Activated CD4-positive, alpha-beta T cell treated with anti-CD3 and anti-CD28 coated beads for 36 hours (primary cell): ENCODE measurements around the gene SLU7. TPM values are rescaled to one million over a fixed set of nuclear protein-coding genes. Genes with fewer than 3 reads are reported as not detected.

Source experiments
- ATAC-seq: fragments of 200-7000 bp; cut with Tn5 transposase; one replicate; pipeline ENCODE4 v1.10.0; 2021; ENCODE audit warnings: mild to moderate bottlenecking, moderate library complexity
- CTCF ChIA-PET: fragments of 350-600 bp; sonication (Branson Sonifier 250); formaldehyde crosslinking; loops from one replicate; lab custom pipeline; 2021; ENCODE audit warnings: antibody characterized with exemption; lab: Charles Lee
- POLR2A ChIA-PET: fragments of 350-600 bp; sonication (Branson Sonifier 250); formaldehyde crosslinking; loops from one replicate; lab custom pipeline; 2021; ENCODE audit warnings: antibody characterized with exemption, inconsistent platforms; lab: Charles Lee
- DNase-seq: peaks from one replicate; pipeline ENCODE4 v3.0.0-alpha.2; 2020
- H3K27ac Mint-ChIP-seq: one replicate; pipeline ENCODE4 v1.8.0; 2021; ENCODE audit warnings: mixed read lengths
- H3K27me3 Mint-ChIP-seq: one replicate; pipeline ENCODE4 v1.8.0; 2021; ENCODE audit warnings: mixed read lengths
- H3K36me3 Mint-ChIP-seq: one replicate; pipeline ENCODE4 v1.8.0; 2021; ENCODE audit warnings: low read depth, mixed read lengths
- H3K4me1 Mint-ChIP-seq: one replicate; pipeline ENCODE4 v1.8.0; 2021; ENCODE audit warnings: mixed read lengths
- H3K4me3 Mint-ChIP-seq: one replicate; pipeline ENCODE4 v1.8.0; 2021; ENCODE audit warnings: mild to moderate bottlenecking, moderate library complexity, mixed read lengths
- H3K9me3 Mint-ChIP-seq: one replicate; pipeline ENCODE4 v1.8.0; 2021; ENCODE audit warnings: low read depth, mixed read lengths
- intact Hi-C, 2 experiments: fragments of 100-400 bp; cut with DNase I in 1 of 2; cut with micrococcal nuclease in 1 of 2; formaldehyde crosslinking; loops; one replicate each; pipeline versions ENCODE4 v1.14.2 to v1.15.1; 2022 to 2024; cut with DNase I, micrococcal nuclease
- total RNA-seq, 2 experiments: library from RNA; stranded (reverse); gene quantifications; one replicate each; pipeline ENCODE4 v1.2.3, GENCODE V29; 2021

SLU7 gene
- total RNA-seq, 2 experiments from 2014 or later = 41.1 to 53.0 TPM

DNA sequence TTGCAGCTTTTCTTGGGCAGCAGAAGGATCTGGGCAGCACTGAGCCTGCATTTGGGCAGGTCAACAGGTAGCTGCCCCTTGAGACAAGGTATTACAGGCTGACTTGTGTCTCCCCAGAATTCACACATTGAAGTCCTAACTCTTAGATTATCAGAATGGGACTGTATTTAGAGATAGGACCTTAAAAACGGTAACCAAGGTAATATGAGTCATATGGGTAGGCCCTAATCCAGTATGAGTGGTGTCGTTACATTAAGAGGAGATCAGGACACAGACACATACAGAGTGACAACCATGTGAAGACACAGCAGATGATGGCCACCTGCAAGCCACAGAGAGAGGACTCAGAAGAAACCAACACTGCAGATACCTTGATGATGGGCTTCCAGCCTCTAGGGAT is 51.6 kb downstream of the SLU7 start:
- no peaks in the 10 kb centered on the region for H3K9me3 Mint-ChIP-seq
- H3K4me3 Mint-ChIP-seq = no peak overlapping the region
- intact Hi-C loops = no loop called here
- ATAC-seq = peak; percentile 36
- H3K27me3 Mint-ChIP-seq = peaks cover 49% of the 10 kb centered on the region
- DNase-seq = no peak
- H3K4me1 Mint-ChIP-seq = peaks cover 11% of the 10 kb centered on the region
- H3K27ac Mint-ChIP-seq = no peak overlapping the region
- ChIA-PET CTCF (no interaction called here), POLR2A (no interaction called here)
- H3K36me3 Mint-ChIP-seq = no peaks in the 10 kb centered on the region

DNA sequence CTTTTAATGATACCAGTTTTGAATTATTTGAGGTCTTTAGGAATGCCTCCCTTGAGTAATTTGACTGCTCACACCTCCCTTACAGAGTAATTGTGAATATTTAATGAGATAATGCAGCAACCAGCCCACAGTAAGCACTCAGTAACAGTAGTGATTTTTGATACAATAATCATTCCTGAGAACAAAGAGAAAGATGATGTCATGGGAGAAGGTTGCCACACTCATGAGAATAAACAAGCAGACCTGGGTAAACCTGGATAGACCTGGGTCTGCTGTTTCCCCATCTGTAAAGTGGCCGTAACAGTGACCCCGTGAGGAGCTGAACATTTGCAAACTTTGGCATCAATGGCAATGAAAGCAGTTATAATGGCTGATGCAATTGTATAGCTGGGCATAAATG is 52.7 kb downstream of the SLU7 start:
- ATAC-seq (no peak), DNase-seq (no peak)
- intact Hi-C loops = no loop called here
- ChIA-PET POLR2A (no interaction called here), CTCF (interaction anchor here (1.3 kb wide), 1 partner anchor 21 kb away, joined by 6 read pairs; no protein-coding TSS in a partner anchor)
- no peak overlapping the region for H3K4me3 Mint-ChIP-seq
- no peaks in the 10 kb centered on the region for H3K9me3 Mint-ChIP-seq
- H3K27ac Mint-ChIP-seq = no peak overlapping the region
- no peaks in the 10 kb centered on the region for H3K36me3 Mint-ChIP-seq
- H3K27me3 Mint-ChIP-seq = peaks cover 44% of the 10 kb centered on the region
- peaks cover 11% of the 10 kb centered on the region for H3K4me1 Mint-ChIP-seq

DNA sequence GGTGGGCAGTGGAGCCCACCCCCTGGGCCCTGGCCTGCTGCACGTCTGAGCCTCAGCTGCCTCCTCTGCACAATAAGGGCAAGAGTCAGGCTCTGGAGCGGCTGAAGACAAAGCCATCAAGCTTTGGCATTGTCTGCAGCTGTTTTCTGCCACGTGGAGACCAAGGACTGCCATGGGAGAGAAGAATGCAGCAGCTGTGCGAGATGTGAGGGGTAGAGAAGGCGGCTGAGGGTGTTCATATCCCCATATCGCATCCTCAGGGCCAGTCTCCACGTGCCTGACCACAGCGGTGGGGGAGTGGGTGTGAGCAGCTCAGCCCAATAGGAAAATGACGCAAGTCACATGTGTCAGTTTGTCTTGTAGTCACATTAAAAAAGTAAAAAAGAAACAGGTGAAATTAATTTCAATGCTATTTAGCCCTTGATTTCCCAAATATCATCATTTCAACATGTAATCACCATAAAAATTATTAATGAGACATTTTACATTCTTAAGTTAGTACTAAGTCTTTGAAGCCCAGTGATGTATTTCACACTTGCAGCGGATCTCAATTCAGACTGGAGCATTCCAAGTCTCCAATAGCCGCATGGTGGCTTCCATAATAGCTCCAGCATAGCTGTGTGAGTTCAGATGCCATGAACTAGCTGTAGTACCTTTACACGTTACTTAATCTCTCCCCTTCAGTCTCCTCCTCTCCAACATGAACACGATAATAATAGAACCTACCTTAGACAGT is 55.1 kb downstream of the SLU7 start:
- CTCF ChIA-PET = interaction anchor here (1.1 kb wide), 1 partner anchor 18 kb away, joined by 5 read pairs; no protein-coding TSS in a partner anchor

DNA sequence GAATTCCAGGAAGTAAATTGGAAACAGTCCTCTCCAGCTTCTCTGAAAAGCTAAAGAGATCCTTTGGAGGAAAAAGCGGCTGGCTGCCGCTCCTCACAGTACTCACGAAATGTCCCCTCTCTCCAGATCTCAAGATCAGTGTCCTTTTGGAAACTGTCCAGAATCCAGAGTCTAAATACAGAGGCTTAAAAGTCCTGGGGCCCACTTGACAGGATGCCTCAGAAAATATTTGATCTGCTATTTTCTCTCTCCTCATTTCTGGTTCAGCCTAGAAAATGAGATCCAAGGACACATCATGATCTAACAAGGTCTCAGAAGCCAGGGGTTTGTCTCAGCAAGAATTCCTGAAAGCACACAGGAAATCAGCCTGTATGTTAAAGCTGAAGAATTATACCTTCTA is 55.7 kb downstream of the SLU7 start:
- Mint-ChIP-seq H3K27ac (no peak overlapping the region), H3K4me1 (no peaks in the 10 kb centered on the region), H3K4me3 (no peak overlapping the region), H3K27me3 (peaks cover 19% of the 10 kb centered on the region), H3K9me3 (no peaks in the 10 kb centered on the region), H3K36me3 (no peaks in the 10 kb centered on the region)
- intact Hi-C loops = no loop called here
- ATAC-seq = no peak
- DNase-seq = no peak
- POLR2A ChIA-PET = no interaction called here
- CTCF ChIA-PET = interaction anchor here (1.1 kb wide), 1 partner anchor 18 kb away, joined by 5 read pairs; no protein-coding TSS in a partner anchor

More for the DNA sequence above, 55.1 kb downstream of the SLU7 start:
- Mint-ChIP-seq H3K36me3 (no peaks in the 10 kb centered on the region), H3K4me3 (no peak overlapping the region), H3K4me1 (no peaks in the 10 kb centered on the region), H3K27me3 (peaks cover 23% of the 10 kb centered on the region), H3K27ac (no peak overlapping the region), H3K9me3 (no peaks in the 10 kb centered on the region)
- intact Hi-C loops = no loop called here
- no peak for ATAC-seq
- DNase-seq = no peak
- POLR2A ChIA-PET = no interaction called here

DNA sequence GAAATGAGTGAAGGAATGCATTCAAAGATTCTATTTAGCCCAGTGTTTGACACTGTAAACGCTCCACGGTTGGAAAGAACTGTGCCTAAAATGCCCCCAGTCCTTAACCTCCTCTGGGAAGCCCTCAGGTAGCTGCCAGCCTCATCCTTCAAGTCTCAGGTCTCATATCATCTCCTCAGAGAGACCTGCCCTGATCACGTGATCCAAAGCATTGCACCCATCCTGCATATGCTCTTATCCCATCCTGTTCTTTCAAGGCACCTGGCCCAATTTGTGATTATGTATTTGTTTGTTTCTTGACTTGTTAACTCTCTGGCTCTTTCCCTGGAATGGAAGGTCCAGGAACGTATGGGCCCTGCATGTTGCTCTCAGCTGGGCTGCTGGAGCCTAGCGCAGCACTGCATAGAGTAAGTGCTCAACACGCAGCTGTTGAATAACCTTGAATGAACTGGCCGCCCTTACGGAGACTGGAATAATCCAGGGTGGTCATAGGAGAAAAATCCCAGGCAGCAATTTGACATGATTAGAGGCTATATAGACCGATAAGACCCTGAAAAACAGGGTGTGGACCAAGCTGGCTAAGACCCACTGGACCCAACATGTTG is 57.2 kb downstream of the SLU7 start:
- no peak for ATAC-seq
- Mint-ChIP-seq H3K36me3 (no peaks in the 10 kb centered on the region), H3K4me3 (no peak overlapping the region), H3K27me3 (peaks cover 8% of the 10 kb centered on the region), H3K9me3 (no peaks in the 10 kb centered on the region), H3K27ac (no peak overlapping the region), H3K4me1 (no peaks in the 10 kb centered on the region)
- ChIA-PET POLR2A (no interaction called here), CTCF (interaction anchor here (0.6 to 1.2 kb wide), 2 partner anchors 16 to 17 kb away, joined by 3 to 6 read pairs; no protein-coding TSS in a partner anchor)
- DNase-seq = no peak
- intact Hi-C loops = no loop called here

DNA sequence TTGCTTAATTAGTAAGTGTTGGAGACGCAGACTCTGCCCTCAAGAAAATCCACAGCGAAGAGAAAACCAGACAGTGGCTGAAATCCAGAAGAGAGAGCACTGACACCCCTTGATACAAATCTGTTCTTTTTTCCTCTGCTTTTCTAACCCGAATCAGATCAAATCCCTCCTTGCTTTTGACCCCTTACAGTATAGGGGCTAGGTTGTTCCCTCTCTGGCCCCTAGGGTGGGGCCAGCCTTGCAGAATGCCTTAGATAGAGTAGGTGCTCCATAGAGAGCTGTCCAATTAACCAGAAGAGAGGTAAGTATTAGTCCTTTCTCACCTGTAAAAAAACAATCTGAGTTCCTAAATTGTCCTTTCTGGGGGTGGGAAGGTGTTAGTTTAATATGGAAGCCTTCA is 58.6 kb downstream of the SLU7 start:
- H3K27ac Mint-ChIP-seq = no peak overlapping the region
- H3K9me3 Mint-ChIP-seq = no peaks in the 10 kb centered on the region
- ChIA-PET CTCF (interaction anchor here (1.1 kb wide), 1 partner anchor 15 kb away, joined by 4 read pairs; no protein-coding TSS in a partner anchor), POLR2A (no interaction called here)
- DNase-seq = no peak
- H3K27me3 Mint-ChIP-seq = peaks cover 4% of the 10 kb centered on the region
- intact Hi-C loops = no loop called here
- H3K4me1 Mint-ChIP-seq = no peaks in the 10 kb centered on the region
- no peak for ATAC-seq
- no peaks in the 10 kb centered on the region for H3K36me3 Mint-ChIP-seq
- H3K4me3 Mint-ChIP-seq = no peak overlapping the region

DNA sequence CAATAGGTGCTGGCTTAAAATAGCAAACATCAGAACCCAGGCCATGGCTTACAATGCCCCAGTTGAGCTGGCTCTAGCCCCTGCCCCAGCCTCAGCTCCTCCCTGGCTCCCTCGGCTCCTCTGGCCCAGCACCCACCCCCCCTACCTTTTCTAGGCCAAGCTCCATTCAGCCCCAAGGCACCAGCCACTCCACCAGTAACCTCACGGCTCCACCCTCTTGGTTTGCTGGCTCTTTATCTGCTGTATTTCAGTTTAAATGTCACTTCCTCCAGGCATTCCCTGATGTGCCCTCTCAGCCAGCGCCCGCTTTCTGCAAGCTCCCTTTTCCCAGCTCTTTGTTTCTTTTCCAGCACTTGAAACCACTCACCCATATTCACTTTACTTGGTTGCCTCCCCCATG is 59.1 kb downstream of the SLU7 start:
- ChIA-PET CTCF (interaction anchor here (1.1 kb wide), 1 partner anchor 15 kb away, joined by 4 read pairs; no protein-coding TSS in a partner anchor), POLR2A (no interaction called here)
- intact Hi-C loops = no loop called here
- no peak overlapping the region for H3K4me3 Mint-ChIP-seq
- H3K9me3 Mint-ChIP-seq = no peaks in the 10 kb centered on the region
- DNase-seq (no peak), ATAC-seq (no peak)
- H3K27ac Mint-ChIP-seq = no peak overlapping the region
- no peaks in the 10 kb centered on the region for H3K4me1 Mint-ChIP-seq
- peaks cover 2% of the 10 kb centered on the region for H3K27me3 Mint-ChIP-seq
- H3K36me3 Mint-ChIP-seq = no peaks in the 10 kb centered on the region

DNA sequence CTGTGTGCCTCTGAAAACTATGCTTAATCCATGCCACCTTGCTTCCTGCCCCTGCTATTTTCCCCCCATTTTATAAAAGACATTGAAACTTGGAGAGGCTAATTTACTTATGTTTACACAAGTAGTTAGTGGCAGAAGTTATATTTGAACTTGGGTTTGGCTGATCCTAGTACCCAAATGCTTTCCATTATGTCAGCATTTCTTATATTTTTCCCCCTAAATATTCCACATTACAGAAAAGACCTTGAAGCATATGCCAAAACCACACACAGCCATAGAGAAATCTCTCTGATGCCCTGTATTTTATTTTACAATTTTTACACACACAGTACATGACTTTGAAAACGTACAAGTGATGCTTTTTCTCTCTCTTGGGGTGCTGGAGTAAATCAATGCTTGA is 59.6 kb downstream of the SLU7 start:
- ChIA-PET POLR2A (no interaction called here), CTCF (no interaction called here)
- Mint-ChIP-seq H3K27ac (no peak overlapping the region), H3K4me1 (no peaks in the 10 kb centered on the region), H3K9me3 (no peaks in the 10 kb centered on the region), H3K4me3 (no peak overlapping the region), H3K36me3 (no peaks in the 10 kb centered on the region), H3K27me3 (no peaks in the 10 kb centered on the region)
- no peak for ATAC-seq
- intact Hi-C loops = no loop called here
- DNase-seq = no peak

DNA sequence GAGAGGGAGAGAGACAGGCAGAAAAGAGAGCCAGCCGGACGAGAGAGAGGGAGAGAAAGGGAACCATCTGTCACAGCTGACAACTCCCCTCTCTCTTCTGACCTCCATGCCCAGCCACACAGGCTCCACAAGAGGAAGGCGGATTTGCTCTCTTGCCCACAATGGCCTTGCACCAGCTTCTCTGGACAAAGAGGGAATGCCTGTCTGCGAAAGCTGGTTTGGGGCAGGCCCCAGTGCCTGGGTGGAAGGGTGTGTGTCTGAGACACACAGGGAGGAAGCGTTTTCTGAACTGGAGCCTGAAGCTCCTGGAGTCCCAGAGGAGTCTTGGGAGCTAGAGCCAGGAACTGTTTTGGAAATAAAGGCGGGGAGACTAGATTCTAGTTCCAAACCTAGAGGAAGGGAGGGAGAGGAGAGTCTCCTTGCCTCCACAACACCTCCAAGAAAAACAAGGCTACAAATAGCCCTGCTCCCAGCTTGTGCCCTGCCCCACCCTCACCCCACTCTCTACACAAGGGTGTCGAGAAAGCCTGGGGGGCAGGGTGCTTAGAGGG is 60.9 kb downstream of the SLU7 start:
- intact Hi-C loops = no loop called here

DNA sequence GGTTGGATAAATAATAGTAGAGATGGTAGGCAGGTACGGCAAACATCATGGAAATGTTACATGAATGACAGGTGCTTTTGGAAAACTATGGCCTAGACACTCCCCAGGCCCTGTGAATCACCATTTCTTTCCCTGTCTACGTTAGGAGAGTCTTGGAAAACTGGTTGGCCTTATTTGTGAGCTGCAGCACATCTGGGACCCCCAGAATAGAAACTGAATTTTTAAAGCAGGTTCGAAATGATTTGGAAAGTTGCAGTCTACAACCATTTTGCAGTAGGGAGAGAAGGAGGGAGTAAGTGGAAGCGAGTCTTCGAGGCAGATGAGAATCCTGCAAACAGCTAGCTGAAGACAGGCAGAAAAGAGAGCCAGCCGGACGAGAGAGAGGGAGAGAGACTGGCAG is 61.5 kb downstream of the SLU7 start:
- DNase-seq (no peak), ATAC-seq (no peak)
- H3K27me3 Mint-ChIP-seq = no peaks in the 10 kb centered on the region
- no peak overlapping the region for H3K4me3 Mint-ChIP-seq
- H3K36me3 Mint-ChIP-seq = no peaks in the 10 kb centered on the region
- intact Hi-C loops = no loop called here
- CTCF ChIA-PET = interaction anchor here (0.7 kb wide), 2 partner anchors 50 to 553 kb away, joined by 3 to 4 read pairs; no protein-coding TSS in a partner anchor
- POLR2A ChIA-PET = no interaction called here
- no peak overlapping the region for H3K27ac Mint-ChIP-seq
- no peaks in the 10 kb centered on the region for H3K4me1 Mint-ChIP-seq
- H3K9me3 Mint-ChIP-seq = no peaks in the 10 kb centered on the region

More for the DNA sequence above, 60.9 kb downstream of the SLU7 start:
- no peaks in the 10 kb centered on the region for H3K9me3 Mint-ChIP-seq
- no peaks in the 10 kb centered on the region for H3K36me3 Mint-ChIP-seq
- POLR2A ChIA-PET = no interaction called here
- H3K4me1 Mint-ChIP-seq = no peaks in the 10 kb centered on the region
- no peaks in the 10 kb centered on the region for H3K27me3 Mint-ChIP-seq
- DNase-seq = no peak
- ATAC-seq = no peak
- H3K27ac Mint-ChIP-seq = no peak overlapping the region
- H3K4me3 Mint-ChIP-seq = no peak overlapping the region
- CTCF ChIA-PET = interaction anchor here (0.7 kb wide), 1 partner anchor 51 kb away, joined by 3 read pairs; no protein-coding TSS in a partner anchor

DNA sequence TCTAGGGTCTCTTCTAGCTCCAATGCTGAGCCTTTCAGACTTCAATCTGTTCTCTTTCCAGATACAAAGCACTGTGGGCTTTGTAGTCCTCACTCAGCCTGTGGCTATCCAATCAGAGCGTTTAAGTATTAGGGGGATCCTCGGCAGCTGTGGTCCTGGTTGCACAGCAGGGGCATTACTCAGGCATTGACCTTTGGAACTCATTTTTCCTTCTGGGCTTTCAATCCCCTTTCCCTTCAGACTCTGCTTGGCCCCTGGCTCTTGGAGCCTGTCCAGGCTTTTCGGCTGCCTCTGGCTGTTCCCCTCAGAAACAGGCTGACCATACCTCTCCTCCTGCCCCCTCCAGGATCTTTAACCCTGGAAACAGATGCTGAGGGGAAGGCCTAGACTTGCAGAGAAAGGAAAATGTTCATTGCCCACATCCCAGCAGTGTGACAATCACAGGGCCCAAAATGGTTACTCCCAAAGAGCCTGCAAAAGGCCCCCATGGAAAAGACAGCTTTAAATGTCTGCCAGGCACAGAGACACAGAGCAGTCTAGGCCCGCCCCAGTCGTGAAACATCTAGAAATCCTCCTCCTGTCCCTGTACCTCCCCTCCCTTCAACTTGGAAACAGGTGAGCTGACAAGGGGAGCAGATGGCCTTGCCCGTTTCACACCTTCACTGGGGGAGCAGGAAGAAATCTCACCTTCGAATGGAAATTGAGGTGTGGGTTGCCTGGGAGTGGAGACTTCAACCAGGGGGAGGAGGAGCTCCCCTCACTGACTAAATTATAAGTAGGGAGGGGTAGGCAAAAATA is 62.1 kb downstream of the SLU7 start:
- no peaks in the 10 kb centered on the region for H3K36me3 Mint-ChIP-seq
- H3K27me3 Mint-ChIP-seq = no peaks in the 10 kb centered on the region
- H3K27ac Mint-ChIP-seq = no peak overlapping the region
- DNase-seq (no peak), ATAC-seq (no peak)
- ChIA-PET POLR2A (no interaction called here), CTCF (interaction anchor here (0.6 to 1.5 kb wide), 3 partner anchors 11 to 552 kb away, joined by 4 read pairs; partner anchors contain the start of gene FAM200C)
- H3K4me3 Mint-ChIP-seq = no peak overlapping the region
- H3K9me3 Mint-ChIP-seq = no peaks in the 10 kb centered on the region
- H3K4me1 Mint-ChIP-seq = no peaks in the 10 kb centered on the region
- intact Hi-C loops = no loop called here
